Fibroblast of skin of left quadriceps (primary cell): Measurements from ENCODE around the gene CDHR2.
A peak's percentile ranks its signal among the peaks of the same experiment; 100 is the strongest.
"Not testable (repeated sequence)": the region's sequence is repeated elsewhere in the genome, so short reads cannot be mapped to it uniquely, and the experiment has no call there.

ENCODE experiments used
- DNase-seq, 2 experiments: peaks; one replicate each; pipeline ENCODE4 v3.0.0-alpha.2; 2013; ENCODE audit warnings: low read depth in 2 of 2

The CDHR2 gene

DNA sequence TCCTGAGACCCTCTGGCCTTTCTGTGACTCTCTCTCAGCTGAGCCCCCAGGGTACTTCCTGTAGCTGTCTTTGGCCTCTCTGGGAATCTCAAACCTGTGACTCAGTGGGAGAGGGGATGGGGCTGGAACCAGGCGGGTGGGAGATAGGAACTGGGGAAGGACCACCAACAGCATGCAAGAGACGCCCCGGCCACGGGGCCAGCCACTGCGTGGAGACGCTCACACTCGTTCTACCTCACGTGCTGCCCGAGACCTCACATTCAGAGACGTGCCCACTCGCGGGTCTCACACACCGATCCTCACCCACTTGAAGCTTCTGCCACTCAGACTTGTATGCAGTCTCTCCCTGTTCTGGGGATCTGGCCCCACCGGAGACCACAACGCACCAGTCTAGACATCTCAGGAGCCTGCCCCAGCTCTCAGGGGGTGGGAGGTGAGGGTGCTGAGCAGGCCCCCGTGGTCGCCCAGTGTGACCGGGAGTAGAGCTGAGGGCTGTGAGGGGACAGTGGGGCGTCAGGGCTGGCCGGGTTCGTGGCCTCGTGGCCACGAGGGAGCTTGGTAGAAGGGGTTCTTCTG is 47.0 kb downstream of the CDHR2 start:
- no peak for DNase-seq

DNA sequence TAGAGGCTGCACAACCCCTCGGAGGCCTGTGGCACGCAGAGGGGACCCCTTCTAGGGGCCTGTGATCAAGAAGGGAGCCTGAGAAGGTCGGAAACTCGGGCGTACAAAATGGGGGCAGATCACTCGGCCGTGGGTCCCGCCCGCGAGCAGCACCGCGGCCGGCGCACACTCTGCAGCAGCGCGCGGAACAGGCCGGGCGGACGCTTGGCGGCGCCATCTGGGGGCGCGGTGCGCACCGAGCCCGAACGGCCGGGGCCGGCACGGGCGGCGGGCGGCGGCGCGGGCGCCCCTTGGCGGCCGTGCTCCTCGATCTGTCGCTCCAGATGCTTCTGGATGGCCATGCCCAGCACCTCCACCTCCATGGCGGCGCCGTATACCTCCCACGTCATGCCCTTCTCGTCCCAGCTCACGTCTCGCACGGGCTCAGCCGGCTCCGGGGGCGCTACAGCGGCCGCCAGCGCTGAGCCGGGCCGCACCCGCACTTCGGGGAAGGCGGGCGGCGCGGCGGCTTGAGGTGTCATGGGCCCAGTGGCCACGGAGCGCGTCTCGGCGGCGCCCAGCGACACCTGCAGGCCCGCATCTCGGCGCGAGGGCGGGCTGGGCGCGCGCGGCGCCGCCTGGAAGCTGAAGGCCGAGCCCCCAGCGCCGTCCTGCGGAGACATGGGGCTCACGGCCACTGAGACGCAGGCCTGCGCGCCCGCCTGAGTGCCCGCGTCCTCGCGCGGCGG is 47.7 kb downstream of the CDHR2 start:
- DNase-seq: no peak

DNA sequence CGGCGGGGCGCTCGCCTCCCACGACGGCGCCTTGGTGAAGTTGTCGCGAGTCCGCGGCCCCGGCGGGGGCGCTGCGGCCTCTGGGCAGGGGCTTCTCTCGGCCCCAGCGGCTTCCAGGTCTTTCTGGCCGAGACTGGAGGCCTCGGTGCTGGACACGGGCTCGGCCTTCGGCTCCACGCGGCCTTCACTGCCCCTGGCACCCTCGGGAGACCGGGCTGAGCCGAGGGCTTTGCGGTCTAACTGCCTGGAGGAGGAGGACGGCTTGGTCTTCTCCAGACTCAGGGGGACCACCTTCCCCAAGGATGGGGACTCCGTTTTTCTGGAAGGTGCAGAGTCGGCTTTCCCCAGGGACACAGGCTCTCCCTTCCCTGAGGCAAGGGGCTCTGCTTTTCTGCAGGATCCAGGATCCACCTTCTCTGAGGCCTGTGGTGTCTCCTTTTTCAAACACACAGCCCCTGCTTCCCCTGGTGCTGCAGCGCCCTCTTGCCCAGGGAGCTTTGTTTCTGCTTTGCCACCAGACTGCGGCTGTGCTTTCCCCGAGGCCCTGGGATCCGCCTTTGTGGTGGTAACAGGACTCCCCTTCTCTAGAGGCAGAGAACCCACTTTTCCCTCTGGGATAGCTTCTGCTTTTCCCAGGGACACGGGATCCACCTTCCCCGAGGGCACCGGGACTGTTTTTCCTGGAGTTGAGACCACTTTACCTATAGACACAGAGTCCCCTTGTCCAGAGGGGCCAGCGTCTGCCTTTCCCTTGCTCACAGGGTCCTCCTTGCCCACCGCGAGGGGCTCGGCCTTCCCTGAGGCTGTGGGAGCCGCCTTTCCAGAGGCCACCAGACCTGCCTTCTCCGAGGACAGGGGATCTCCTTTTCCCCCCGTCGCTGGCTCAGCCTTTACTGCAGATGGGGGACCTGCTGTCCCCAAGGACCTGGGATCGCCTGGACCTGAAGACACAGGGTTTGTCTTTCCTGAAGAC is 48.6 kb downstream of the CDHR2 start:
- DNase-seq: no peak

DNA sequence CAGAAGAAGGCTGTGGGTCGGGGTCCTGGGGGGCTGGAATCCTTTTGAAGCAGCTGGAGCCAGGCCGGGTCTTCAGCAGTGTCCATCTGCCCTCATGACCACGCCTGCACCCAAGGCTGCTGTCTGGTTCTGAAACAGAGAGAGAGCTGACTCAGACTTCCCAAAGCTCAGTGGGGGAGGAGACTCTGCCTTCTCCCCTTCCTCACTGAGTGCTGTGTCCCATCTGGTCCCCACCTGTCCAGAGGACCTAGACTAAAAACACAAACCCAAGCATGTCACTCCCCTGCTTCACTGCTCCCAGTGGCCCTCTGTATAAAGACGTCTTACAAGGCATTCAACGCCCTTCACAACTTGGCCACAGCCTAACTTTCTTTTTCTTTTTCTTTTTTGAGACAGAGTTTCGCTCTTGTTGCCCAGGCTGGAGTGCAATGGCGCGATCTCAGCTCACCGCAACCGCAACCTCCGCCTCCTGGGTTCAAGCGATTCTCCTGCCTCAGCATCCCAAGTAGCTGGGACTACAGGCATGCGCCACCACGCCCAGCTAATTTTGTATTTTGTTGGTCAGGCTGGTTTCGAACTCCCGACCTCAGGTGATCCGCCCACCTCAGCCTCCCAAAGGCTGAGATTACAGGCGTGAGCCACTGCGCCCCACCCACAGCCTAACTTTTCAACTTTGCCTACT is 50.7 kb downstream of the CDHR2 start:
- DNase-seq: not testable (repeated sequence)

DNA sequence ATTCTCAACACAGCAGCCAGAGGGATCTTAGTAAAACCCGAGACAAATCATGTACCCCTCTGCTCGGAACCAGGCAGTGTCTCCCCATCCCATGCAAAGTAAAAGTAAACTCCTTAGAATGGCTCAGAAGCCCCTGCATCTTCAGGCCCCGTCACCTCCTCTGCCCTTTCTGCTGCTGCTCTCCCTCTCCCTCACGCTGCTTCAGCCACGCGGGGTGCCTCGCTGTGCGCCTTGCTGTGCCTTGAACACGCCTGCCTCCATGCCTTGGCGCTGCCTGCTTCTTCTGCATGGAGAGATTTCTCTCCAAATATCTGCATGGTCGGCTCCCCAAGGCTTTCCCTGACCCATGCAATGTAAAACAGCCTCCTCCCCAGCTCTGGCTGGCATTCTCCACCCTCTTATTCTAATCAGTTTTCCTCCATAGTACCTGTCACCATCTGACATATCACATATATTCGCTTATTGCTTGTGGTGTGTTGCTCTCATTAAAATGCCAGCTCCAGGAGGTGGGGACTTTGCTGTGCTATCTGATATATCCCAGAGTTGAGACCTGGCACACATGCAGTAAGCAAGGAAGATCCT is 52.9 kb downstream of the CDHR2 start:
- no peak for DNase-seq

DNA sequence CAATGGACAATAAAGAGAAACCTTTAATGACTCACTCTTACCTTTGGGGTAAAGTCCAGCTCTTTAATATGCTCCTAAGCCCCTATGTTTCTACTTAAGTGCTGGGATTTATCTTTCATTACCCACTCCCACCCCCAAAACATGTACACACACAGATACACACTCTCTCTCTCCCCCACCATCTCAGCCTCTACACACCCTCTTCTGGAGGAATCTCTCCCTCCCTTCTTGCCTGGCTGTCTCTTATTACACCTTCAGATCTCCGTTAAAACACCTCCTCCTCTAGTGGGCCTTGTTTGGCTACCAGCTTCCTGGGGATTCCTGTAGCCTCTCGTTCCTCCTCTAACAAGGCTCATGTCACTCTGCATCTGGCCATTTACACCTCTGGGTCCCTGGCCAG is 53.9 kb downstream of the CDHR2 start:
- DNase-seq: no peak

DNA sequence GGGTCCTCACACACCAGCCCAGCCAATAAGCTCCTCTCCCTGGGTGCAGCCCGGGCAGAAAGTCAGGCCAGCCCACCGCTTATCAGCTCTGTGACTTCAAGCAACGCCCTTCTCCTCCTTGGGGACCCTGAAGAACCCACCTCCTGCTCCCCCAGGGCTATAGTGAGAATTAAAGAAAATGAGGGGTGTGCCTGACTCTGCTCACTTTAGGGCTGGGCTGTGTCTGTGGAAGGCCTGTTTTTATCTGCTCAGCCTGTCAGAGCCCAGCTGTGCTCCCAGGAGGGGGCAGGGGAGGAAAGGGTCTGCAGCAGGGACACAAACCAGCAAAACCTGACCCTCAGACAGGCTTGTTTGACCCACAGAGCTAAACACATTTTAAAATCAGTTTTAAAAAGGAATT is 56.9 kb downstream of the CDHR2 start:
- no peak for DNase-seq

DNA sequence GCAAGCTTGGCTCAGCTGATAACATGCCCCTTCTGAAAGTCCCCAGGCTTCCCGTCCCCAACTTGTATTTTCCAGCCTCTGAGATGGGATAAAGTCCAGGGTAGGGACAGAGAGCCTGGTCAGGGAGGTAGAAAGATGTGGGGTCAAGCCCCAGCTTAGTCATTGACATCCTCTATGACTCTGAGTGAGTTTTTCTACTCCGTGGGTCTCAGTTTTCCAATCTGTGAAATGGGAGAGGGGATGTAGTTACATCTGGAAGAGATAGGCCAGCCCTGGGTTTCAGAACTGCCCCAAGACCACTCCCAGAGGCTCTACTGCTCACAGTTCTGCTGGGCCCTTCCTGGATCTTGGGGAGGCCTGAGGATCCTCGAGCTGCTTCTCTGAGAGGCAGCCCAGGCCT is 57.7 kb downstream of the CDHR2 start:
- no peak for DNase-seq

DNA sequence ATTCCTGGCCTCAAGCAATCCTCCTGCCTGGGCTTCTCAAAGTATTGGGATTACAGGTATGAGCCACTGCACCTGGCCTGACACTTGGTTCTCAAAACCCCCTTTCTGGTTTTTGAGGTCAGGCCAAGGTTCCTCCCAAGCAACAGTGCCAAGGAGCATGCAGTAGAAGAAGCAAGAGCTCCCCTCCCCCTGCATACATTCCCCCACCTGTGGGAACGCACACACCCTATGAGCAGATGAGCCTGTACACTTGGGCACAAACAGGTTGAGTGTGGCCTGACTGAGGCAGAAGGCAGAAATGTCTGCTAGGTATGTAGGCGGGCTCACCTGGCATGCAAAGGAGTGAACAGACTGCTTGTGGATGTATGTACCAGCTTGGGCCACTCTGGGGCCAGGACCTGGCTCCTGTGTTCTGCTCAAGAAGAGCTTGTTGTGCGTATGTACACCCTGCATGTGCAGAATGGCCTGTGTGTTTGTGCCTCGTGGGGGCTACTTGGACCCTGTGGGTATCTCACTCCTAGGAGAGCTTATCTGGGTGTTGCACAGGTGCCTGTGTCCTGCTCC is 59.1 kb downstream of the CDHR2 start:
- DNase-seq: no peak

DNA sequence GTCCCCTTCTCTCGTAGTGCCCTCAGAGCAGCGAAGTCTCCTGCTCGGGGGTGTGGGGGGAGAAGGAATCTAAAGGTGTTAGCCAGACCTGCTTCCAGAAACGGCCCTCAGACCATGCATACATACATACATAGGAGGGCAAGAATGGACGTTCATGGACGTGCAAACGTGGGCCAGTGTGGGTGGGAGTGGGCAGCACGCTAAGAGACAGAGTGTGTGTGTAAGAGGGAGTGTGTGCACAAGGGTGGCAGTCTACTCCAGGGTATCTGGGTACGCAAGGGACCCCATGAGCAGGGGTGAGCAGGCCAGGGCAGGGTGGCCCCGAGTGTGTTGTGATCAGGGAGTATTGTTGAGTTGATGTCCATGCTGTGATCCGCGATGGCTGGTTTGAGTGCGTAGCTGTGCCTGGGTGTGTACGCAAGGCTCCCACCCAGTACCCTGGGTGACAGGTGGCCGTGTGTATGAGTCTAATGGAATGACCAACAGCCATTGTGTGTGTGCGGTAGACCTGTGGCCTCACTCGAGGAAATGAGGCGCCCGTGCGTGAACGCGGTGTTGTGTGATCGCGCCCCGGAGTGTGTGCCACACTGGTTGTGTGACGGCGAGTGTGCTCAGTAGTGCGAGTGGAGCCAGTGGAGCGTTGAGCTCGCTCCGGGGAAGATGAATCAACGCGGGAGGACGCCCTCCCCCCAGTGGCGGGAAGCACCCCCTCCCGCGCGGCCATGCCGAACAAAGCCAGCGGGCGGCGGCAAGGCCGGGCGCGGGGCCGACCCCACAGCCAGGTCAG is 60.0 kb downstream of the CDHR2 start:
- no peak for DNase-seq

DNA sequence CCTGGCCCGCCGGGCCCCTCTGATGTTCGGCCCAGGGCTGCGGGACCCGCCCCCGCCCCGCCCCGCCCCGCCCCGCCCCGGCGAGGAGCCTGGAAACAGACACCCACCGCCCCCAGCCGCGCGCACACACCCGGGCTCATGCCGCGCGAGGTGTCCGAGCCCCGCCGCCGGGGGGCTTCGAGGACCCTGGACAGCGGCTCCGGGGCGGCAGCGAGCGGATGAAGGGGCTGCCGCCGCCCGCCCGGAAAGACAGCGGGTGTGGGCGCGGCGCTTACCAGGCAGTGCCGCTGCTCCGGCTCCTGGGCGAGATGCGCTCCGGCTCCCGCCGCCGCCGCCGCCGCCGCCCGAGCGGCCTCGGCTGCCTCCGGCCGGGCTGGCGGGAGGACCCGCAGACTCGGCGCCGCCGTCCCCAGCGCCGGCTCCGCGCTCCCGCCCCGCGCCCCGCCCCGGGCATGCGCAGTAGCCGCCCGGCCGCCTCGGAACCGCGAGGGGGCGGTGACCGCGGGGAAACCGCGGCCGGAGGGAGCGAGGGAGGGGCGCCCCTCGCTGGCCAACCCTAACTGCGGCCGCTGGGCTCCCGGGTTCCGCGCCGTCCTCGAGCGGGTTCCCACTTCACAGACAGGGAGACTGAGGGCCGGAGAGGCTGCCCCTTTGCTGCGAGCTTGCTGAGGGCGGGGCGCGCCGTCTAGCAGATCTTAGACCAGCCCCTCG is 60.7 kb downstream of the CDHR2 start, which contains the start of gene GPRIN1:
Gene GPRIN1, minus strand, starts transcription at position 433 of the 711 bp plus-strand sequence. CDS start 10,322 bp downstream, outside the sequence.
- no peak for DNase-seq

DNA sequence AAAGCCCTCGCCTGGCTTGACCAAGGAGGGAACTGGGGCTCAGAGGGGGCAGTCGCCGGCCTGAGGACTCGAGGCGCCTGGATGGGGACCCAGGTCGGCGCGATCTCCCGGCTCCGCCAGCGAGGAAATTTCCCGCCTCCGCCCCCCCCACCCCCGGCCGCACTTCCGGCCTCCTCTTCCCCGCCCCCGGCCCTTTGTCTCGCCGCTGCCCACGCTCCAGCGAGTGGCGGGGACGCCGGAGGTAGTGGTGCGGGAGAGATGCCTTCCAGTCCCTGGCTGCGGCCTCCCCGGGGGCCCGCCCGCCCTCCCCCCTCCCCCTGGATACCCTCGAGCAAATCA is 61.3 kb downstream of the CDHR2 start:
- no peak for DNase-seq

DNA sequence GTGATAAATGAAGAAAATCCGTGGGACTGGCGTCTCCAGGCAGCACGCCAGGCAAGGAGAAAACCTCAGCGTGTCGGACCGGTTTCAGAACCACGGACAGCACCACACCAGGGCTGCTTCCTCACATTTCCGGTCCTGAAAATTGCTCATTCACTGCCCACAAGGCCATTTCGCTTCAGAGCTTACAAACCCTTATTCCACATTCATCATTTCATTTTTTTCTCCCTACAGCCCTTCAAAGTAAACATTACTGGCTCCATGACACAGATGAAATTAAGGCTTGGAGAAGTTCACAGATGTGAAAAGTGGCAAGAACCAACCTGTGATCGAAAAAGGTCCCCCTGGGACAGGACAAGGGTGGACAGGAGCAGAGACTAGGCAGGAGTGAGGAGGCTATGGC is 62.3 kb downstream of the CDHR2 start:
- DNase-seq: peak; percentile 57 to 59

DNA sequence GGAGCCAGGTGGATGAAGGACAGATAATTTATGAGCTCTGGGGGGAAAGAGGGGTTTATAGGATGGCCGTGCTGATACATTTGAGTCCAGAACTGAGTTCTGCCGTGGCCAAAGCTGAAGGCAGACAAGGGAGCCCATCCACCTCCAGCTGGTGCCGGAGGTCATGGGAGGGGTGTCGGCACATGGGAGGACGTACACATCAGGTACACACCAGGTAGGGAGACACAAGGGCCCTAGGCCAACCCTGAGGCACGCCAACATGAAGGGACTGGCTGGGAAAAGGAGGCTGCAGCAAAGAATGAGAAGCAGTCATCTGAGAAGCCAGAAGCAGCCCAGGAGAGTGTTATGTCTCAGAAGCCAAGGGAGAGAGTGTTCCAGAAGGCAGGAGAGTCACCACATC is 62.9 kb downstream of the CDHR2 start:
- no peak for DNase-seq

DNA sequence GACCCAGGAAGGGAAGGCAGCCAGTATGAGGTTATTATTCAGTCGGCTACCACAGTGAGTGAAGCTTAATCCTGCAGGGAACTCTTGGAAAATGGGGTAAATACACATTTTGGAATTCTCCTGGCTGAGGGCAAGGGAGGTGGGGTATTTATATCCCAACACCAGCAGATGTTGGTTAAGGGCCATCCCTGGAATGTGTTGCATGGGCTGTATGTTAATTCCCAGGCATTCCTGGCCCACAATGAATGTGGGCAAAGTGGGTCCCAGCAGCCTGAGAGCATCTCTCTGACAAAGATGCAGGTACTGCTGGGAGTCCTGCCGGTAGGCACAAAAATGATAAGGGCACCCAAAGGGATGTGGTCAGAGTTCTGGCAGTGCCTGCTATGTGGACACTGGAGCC is 63.7 kb downstream of the CDHR2 start:
- no peak for DNase-seq

DNA sequence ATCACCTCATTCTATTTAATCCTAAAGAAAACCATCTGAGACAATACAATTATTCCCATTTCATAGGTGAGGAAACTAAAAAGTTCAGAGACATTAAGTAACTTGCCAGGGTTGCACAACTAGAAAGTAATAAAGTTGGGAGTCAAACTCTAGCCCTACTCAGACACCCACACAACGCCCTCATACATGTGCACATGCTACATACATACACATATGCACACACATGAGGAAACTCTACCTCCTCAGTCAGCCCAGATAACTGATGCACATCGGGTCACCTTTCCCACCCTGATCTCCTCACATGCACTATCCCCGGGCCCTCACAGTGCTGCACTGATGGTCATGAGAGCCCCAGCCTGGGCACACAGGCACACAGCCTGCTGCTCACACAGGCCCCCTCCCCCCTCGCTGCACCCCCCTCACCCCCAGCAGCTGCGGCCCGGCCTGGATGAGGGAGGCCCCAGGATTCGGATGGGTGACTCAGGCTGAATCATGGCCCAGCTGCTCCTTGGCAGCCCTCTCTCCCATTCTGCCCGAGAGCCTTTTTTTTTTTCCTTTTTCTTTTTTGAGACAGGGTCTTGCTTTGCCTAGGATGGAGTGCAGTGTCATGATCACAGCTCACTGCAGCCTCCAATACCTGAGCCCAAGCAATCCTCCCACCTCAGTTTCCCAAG is 65.8 kb downstream of the CDHR2 start:
- DNase-seq: peak in 1 of 2 experiments; percentile 43

DNA sequence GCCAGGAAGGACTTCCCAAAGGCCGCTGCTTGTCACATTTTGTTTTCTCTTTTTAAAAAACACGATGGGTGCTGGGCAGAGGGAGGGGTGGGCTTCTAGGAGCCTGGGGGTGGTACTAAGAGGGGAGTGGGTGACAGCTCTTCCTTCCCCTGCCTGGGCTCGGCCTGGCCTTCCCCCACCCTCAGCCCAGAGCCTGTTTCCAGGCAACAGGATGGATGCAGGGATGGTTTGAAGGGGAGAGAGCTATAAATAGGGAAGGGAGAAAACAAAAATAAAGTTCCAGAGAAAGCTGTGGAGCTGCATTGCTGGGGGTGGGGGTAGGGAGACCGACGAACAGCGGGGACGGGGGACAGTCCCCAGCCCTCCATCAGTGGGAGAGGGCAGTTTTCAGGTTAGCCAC is 67.4 kb downstream of the CDHR2 start:
- no peak for DNase-seq

DNA sequence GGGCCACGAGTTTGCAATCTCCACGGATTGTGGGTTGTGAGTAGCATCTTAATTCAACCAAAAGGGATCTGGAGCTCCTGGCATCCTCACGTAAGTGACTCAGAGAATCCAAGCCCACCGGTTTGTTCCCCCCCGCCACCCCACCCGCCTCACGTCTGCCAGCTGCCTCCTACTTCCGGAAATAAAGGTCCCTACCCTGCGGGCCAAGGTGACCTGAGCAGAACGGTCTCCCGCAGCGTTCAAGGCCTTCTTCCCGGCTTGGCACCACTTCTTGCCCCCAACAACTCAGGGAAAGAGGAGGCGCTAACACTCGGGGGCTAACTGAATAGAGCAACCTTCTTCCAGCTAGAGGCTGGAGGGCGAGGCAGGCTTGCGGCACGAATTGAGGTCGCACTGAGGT is 69.6 kb downstream of the CDHR2 start:
- no peak for DNase-seq

DNA sequence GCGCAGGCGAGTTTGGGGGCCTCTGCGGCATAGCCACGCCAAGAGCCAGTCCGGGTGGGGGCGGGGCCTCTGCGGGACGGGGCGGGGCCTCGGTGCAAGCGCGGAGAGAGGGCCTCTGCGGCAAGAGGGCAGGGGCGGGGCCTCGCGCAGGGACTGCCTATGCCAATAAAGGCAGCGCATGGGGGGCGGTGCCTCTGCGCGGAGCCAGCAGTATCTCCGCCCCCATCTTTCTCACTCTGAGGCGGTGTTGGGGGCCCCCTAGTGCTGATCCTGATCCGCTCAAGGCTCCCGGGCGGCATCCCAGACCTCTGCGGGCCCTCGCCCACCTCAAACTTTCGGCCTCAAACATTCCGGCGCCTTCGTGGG is 70.0 kb downstream of the CDHR2 start:
- peak; percentile 72 to 73 for DNase-seq
